Sigmoid colon (tissue), 3 donors: ENCODE results near the gene ZNF766.

Experiments
- POLR2A ChIP-seq, 2 donors: fragments of 450-650 bp; IDR thresholded peaks; one replicate each; pipeline ENCODE4 v1.6.1; 2016; ENCODE audit warnings: antibody characterized with exemption in 2 of 2, mild to moderate bottlenecking in 2 of 2, moderate library complexity in 2 of 2
- TF ChIP-seq, protein P1 (sequence below), 4 experiments: fragments of 450-650 bp in 3 of 4; fragments of 200-600 bp in 1 of 4; IDR thresholded peaks; one replicate each; pipeline ENCODE4 v1.5.1; 2016 to 2019; ENCODE audit warnings: antibody characterized with exemption in 4 of 4, mild to moderate bottlenecking in 3 of 4, moderate library complexity in 2 of 4

DNA sequence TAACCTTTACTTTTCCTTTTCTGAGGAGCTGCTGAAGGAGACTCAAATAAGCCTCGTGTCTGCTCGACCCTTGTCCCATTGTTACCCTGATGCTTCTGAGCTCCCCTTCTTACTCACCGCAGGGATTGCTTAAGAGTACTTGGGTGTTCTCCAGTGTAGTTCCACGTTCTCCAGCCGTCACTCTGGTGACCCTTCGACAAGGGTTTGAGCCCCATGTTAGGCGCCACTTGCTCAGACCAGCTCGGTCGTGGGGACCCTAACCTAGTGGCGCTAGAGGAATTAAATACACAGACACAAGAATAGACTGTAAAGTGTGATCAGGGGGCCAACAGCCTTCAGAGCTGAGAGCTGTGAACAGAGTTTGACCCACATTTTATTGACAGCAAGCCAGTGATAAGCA lies 37.9 kb downstream of the ZNF766 start:
- no peak for TF ChIP-seq POLR2A (IDR thresholded peaks at IDR 0.05)
- TF ChIP-seq, protein P1, sequence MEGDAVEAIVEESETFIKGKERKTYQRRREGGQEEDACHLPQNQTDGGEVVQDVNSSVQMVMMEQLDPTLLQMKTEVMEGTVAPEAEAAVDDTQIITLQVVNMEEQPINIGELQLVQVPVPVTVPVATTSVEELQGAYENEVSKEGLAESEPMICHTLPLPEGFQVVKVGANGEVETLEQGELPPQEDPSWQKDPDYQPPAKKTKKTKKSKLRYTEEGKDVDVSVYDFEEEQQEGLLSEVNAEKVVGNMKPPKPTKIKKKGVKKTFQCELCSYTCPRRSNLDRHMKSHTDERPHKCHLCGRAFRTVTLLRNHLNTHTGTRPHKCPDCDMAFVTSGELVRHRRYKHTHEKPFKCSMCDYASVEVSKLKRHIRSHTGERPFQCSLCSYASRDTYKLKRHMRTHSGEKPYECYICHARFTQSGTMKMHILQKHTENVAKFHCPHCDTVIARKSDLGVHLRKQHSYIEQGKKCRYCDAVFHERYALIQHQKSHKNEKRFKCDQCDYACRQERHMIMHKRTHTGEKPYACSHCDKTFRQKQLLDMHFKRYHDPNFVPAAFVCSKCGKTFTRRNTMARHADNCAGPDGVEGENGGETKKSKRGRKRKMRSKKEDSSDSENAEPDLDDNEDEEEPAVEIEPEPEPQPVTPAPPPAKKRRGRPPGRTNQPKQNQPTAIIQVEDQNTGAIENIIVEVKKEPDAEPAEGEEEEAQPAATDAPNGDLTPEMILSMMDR (IDR thresholded peaks at IDR 0.05), result no peak
